ENCODE results near the gene UPK1A. TPM values are rescaled to one million over a fixed set of nuclear protein-coding genes. Genes with fewer than 3 reads are reported as not detected.
"Not testable (repeated sequence)": the region's sequence is repeated elsewhere in the genome, so short reads cannot be mapped to it uniquely, and the experiment has no call there.

Gene UPK1A
- total RNA-seq, 2 experiments from 2014 or later, result 1.8 to 2.2 TPM

DNA sequence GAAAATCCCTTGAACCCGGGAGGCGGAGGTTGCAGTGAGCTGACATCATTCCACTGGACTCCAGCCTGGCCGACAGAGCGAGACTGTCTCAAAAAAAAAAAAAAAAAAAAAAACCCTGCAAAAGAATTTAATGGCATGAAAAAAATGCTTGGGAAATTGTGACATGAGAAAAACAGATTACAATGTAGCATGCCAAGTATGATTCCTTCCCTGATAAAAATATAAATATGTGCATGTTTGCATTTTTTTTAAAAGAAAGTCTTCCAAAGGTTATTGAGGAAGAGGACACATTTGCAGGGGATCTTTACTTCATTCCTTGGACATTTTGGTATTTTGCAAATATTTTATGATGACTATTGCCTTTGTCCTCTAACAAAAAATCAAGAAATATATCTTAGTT, 23.5 kb downstream of the UPK1A start:
- CTCF ChIA-PET, result interaction anchor here (1.0 kb wide), 1 partner anchor 130 kb away, joined by 4 read pairs; no protein-coding TSS in a partner anchor
- no peak overlapping the region for H3K27ac Mint-ChIP-seq
- no peak overlapping the region for H3K4me3 Mint-ChIP-seq
- no peaks in the 10 kb centered on the region for H3K36me3 Mint-ChIP-seq (ENCODE audit: low read depth)
- DNase-seq, result no peak
- H3K27me3 Mint-ChIP-seq, result no peaks in the 10 kb centered on the region
- POLR2A ChIA-PET, result interaction anchor here (0.8 kb wide), 1 partner anchor 78 kb away, joined by 3 read pairs; no protein-coding TSS in a partner anchor
- H3K9me3 Mint-ChIP-seq, result no peaks in the 10 kb centered on the region
- H3K4me1 Mint-ChIP-seq (ENCODE audit: low read depth), result peaks cover 8% of the 10 kb centered on the region
- intact Hi-C loops (cut with micrococcal nuclease), result loop anchor here (5.0 kb wide), 2 partner anchors 47 to 132 kb away; no protein-coding TSS in a partner anchor
- TF ChIP-seq, protein P1, sequence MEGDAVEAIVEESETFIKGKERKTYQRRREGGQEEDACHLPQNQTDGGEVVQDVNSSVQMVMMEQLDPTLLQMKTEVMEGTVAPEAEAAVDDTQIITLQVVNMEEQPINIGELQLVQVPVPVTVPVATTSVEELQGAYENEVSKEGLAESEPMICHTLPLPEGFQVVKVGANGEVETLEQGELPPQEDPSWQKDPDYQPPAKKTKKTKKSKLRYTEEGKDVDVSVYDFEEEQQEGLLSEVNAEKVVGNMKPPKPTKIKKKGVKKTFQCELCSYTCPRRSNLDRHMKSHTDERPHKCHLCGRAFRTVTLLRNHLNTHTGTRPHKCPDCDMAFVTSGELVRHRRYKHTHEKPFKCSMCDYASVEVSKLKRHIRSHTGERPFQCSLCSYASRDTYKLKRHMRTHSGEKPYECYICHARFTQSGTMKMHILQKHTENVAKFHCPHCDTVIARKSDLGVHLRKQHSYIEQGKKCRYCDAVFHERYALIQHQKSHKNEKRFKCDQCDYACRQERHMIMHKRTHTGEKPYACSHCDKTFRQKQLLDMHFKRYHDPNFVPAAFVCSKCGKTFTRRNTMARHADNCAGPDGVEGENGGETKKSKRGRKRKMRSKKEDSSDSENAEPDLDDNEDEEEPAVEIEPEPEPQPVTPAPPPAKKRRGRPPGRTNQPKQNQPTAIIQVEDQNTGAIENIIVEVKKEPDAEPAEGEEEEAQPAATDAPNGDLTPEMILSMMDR (IDR thresholded peaks at IDR 0.05), result no peak
- no peak for ATAC-seq

GRCh38 chr19:35691106-35691505, 24.8 kb downstream of the UPK1A start:
- DNase-seq; ATAC-seq; POLR2A ChIA-PET; H3K27ac Mint-ChIP-seq; CTCF ChIA-PET; H3K9me3 Mint-ChIP-seq; H3K27me3 Mint-ChIP-seq; H3K36me3 Mint-ChIP-seq (ENCODE audit: low read depth); H3K4me3 Mint-ChIP-seq: not testable (repeated sequence)
- intact Hi-C loops (cut with micrococcal nuclease), result loop anchor here (5.0 kb wide), 2 partner anchors 46 to 131 kb away; no protein-coding TSS in a partner anchor
- H3K4me1 Mint-ChIP-seq (ENCODE audit: low read depth), result peaks cover 11% of the 10 kb centered on the region

GRCh38 chr19:35692010-35692409, 25.7 kb downstream of the UPK1A start:
- no peaks in the 10 kb centered on the region for H3K27me3 Mint-ChIP-seq
- ATAC-seq (no peak), DNase-seq (no peak)
- peaks cover 3% of the 10 kb centered on the region for H3K36me3 Mint-ChIP-seq (ENCODE audit: low read depth)
- ChIA-PET CTCF (interaction anchor here (0.6 to 1.9 kb wide), 10 partner anchors 10 to 239 kb away, joined by 3 to 14 read pairs (median 6); no protein-coding TSS in a partner anchor), POLR2A (interaction anchor here (0.8 to 1.4 kb wide), 5 partner anchors 21 to 84 kb away, joined by 3 to 4 read pairs (median 3); partner anchors contain the start of gene KMT2B)
- TF ChIP-seq, protein P1 (IDR thresholded peaks at IDR 0.05), result no peak
- no peak overlapping the region for H3K27ac Mint-ChIP-seq
- peaks cover 20% of the 10 kb centered on the region for H3K4me1 Mint-ChIP-seq (ENCODE audit: low read depth)
- H3K4me3 Mint-ChIP-seq, result no peak overlapping the region
- peaks cover 4% of the 10 kb centered on the region for H3K9me3 Mint-ChIP-seq
- intact Hi-C loops (cut with micrococcal nuclease), result loop anchor here (5.0 kb wide), 2 partner anchors 45 to 130 kb away; no protein-coding TSS in a partner anchor

- Mint-ChIP-seq H3K36me3 (ENCODE audit: low read depth) (peaks cover 3% of the 10 kb centered on the region), H3K9me3 (peaks cover 4% of the 10 kb centered on the region), H3K4me1 (ENCODE audit: low read depth) (peaks cover 25% of the 10 kb centered on the region), H3K4me3 (no peak overlapping the region), H3K27ac (no peak overlapping the region), H3K27me3 (no peaks in the 10 kb centered on the region)
- TF ChIP-seq, protein P1 (IDR thresholded peaks at IDR 0.05), result no peak
- POLR2A ChIA-PET, result interaction anchor here (0.6 to 1.4 kb wide), 4 partner anchors 19 to 47 kb away, joined by 4 to 6 read pairs (median 4); no protein-coding TSS in a partner anchor
- ATAC-seq (peak; percentile 3), DNase-seq (no peak)
- CTCF ChIA-PET, result interaction anchor here (0.8 to 1.9 kb wide), 14 partner anchors 9 to 238 kb away, joined by 3 to 14 read pairs (median 4); partner anchors contain the start of gene COX6B1
- intact Hi-C loops (cut with micrococcal nuclease), result loop anchor here (5.0 kb wide), 2 partner anchors 44 to 129 kb away; no protein-coding TSS in a partner anchor
Observed at GRCh38 chr19:35693422-35693821, 27.1 kb downstream of the UPK1A start.

GRCh38 chr19:35693835-35694599, 27.7 kb downstream of the UPK1A start:
- peaks cover 3% of the 10 kb centered on the region for H3K36me3 Mint-ChIP-seq (ENCODE audit: low read depth)
- H3K27me3 Mint-ChIP-seq, result no peaks in the 10 kb centered on the region
- no peak overlapping the region for H3K4me3 Mint-ChIP-seq
- intact Hi-C loops (cut with micrococcal nuclease), result loop anchor here (1.0 to 5.0 kb wide), 3 partner anchors 20 to 128 kb away; no protein-coding TSS in a partner anchor
- POLR2A ChIA-PET, result interaction anchor here (0.7 to 10.5 kb wide), 3 partner anchors 18 to 25 kb away, joined by 4 to 215 read pairs (median 4); no protein-coding TSS in a partner anchor
- ATAC-seq (peak; percentile 97), DNase-seq (peak; percentile 96)
- TF ChIP-seq, protein P1 (IDR thresholded peaks at IDR 0.05), result peak; percentile 99
- CTCF ChIA-PET, result interaction anchor here (0.8 to 10.5 kb wide), 21 partner anchors 10 to 239 kb away, joined by 3 to 137 read pairs (median 5); partner anchors contain the start of genes COX6B1, KMT2B, LIN37 and PSENEN
- peak overlapping the region; percentile 58 for H3K27ac Mint-ChIP-seq
- peaks cover 4% of the 10 kb centered on the region for H3K9me3 Mint-ChIP-seq
- peaks cover 25% of the 10 kb centered on the region for H3K4me1 Mint-ChIP-seq (ENCODE audit: low read depth)
